Fibroblast of the aortic adventitia (primary cell): ENCODE measurements around the gene NFU1. TPM values are rescaled to one million over a fixed set of nuclear protein-coding genes. Genes with fewer than 3 reads are reported as not detected.
A peak's percentile ranks its signal among the peaks of the same experiment; 100 is the strongest.

Experiments
- DNase-seq: peaks from one replicate; pipeline ENCODE4 v3.0.0-alpha.2; 2010; ENCODE audit warnings: low read depth
- H3K4me3 ChIP-seq: 2 replicates; pipeline ENCODE4 v1.5.1; 2011; ENCODE audit warnings: low read depth, mild to moderate bottlenecking, control low read depth, low read length, moderate library complexity
- CTCF ChIP-seq: IDR thresholded peaks from 2 replicates; pipeline ENCODE4 v1.5.1; 2011; ENCODE audit warnings: mild to moderate bottlenecking, low read length, control low read depth, inconsistent platforms; ENCODE audit not compliant: insufficient read depth
- total RNA-seq: library from RNA; depleted of rRNA; stranded (reverse); fragments of >200 nt; gene quantifications from 2 replicates; pipeline ENCODE4 v1.2.3, GENCODE V29; 2012; ENCODE audit warnings: low replicate concordance

Gene NFU1
- total RNA-seq, 1 donor = 54.0 TPM

GRCh38 chr2:69385443-69386151 lies 51.6 kb downstream of the NFU1 start:
- no peak for TF ChIP-seq CTCF
- peak overlapping the region; percentile 75 for H3K4me3 ChIP-seq
- peak; percentile 77 for DNase-seq

- peak overlapping the region; percentile 75 for H3K4me3 ChIP-seq
- no peak for TF ChIP-seq CTCF
- peak; percentile 42 for DNase-seq
Observed at GRCh38 chr2:69384618-69385081, 52.6 kb downstream of the NFU1 start.

GRCh38 chr2:69383176-69383812 lies 53.9 kb downstream of the NFU1 start:
- no peak overlapping the region for H3K4me3 ChIP-seq
- DNase-seq = no peak
- no peak for TF ChIP-seq CTCF

GRCh38 chr2:69382547-69382946 lies 54.7 kb downstream of the NFU1 start:
- no peak overlapping the region for H3K4me3 ChIP-seq
- no peak for DNase-seq
- TF ChIP-seq CTCF = no peak

GRCh38 chr2:69381337-69381737 lies 55.9 kb downstream of the NFU1 start:
- TF ChIP-seq CTCF = no peak
- no peak overlapping the region for H3K4me3 ChIP-seq
- DNase-seq = peak; percentile 66

- no peak overlapping the region for H3K4me3 ChIP-seq
- TF ChIP-seq CTCF = no peak
- DNase-seq = peak; percentile 22
Observed at GRCh38 chr2:69380072-69380917, 56.9 kb downstream of the NFU1 start.
